ENCODE results near the gene LSM14A. TPM values are rescaled to one million over a fixed set of nuclear protein-coding genes. Genes with fewer than 3 reads are reported as not detected.

Gene LSM14A
- total RNA-seq, 1 experiment from 2014 or later: 199 TPM

DNA sequence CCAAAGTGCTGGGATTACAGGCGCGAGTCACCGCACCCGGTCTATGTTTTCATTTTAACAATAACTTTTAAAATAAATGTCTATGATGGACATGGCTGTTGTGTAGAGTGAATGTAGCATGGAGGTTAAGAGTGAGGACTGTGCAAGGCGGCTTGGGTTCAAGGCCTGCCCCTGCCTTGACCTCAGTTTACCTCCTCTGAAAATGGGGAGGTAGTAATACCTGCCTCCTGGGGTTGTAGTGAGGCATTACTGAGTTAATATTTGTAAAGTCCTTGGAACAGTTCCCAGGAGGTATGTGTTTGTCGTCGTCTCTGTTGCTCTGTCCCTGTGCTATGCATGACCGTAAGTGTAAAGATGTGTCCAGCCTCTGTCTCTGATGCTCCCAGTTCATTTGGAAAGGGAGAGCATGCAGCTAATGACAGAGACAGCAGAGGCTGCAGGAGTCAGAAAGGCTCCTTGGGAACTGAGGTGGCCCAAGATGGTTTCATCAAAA lies 91.5 kb downstream of the LSM14A start:
- H2BK12ac ChIP-seq (ENCODE audit: insufficient read length, low read depth, low read length): no peak overlapping the region
- no peak overlapping the region for H3K4me3 Mint-ChIP-seq

More for the DNA sequence above, 91.5 kb downstream of the LSM14A start:
- H3K27me3 ChIP-seq (ENCODE audit: insufficient read depth, low read length): no peaks in the 10 kb centered on the region
- H4K8ac ChIP-seq (replicated peaks; ENCODE audit: insufficient read length, low read depth, low read length): no peak overlapping the region
- Mint-ChIP-seq H3K9me3 (no peaks in the 10 kb centered on the region), H3K36me3 (ENCODE audit: insufficient read depth in 1 of 3, low read depth in 3 of 3) (peaks cover 0 to 3% (median 0%) of the 10 kb centered on the region in 3 experiments; a peak in 4 of 7 replicates), H3K27me3 (ENCODE audit: low read depth) (no peaks in the 10 kb centered on the region), H3K27ac (peak overlapping the region in 2 of 3 experiments; percentile 59 to 77; a peak in 4 of 7 replicates), H3K4me1 (peaks cover 34 to 42% of the 10 kb centered on the region in 2 experiments)
- H3K27ac ChIP-seq (ENCODE audit: insufficient read length, low read depth, low read length): no peak overlapping the region
- H3K79me1 ChIP-seq (ENCODE audit: insufficient read depth, low read depth, low read length, poor library complexity, severe bottlenecking): no peaks in the 10 kb centered on the region
- no CpG with 5 or more reads among the region's 8 CpGs for WGBS (ENCODE audit: extremely low coverage, insufficient read length, low lambda C conversion rate)
- no peak overlapping the region for H3K4me2 ChIP-seq (ENCODE audit: insufficient read depth, insufficient read length, low read length)
- H2BK20ac ChIP-seq (ENCODE audit: low read depth, low read length, poor library complexity, severe bottlenecking): no peak overlapping the region
- no peak for DNase-seq
- H3K4ac ChIP-seq (ENCODE audit: low read depth, low read length): no peak overlapping the region
- no peak overlapping the region for H2BK120ac ChIP-seq (ENCODE audit: low read depth, low read length, poor library complexity, severe bottlenecking)
- H3K79me2 ChIP-seq (ENCODE audit: insufficient read depth, low read length): peaks cover 1% of the 10 kb centered on the region; the same call in 1 of the 2 replicates
- TF ChIP-seq, protein P1, sequence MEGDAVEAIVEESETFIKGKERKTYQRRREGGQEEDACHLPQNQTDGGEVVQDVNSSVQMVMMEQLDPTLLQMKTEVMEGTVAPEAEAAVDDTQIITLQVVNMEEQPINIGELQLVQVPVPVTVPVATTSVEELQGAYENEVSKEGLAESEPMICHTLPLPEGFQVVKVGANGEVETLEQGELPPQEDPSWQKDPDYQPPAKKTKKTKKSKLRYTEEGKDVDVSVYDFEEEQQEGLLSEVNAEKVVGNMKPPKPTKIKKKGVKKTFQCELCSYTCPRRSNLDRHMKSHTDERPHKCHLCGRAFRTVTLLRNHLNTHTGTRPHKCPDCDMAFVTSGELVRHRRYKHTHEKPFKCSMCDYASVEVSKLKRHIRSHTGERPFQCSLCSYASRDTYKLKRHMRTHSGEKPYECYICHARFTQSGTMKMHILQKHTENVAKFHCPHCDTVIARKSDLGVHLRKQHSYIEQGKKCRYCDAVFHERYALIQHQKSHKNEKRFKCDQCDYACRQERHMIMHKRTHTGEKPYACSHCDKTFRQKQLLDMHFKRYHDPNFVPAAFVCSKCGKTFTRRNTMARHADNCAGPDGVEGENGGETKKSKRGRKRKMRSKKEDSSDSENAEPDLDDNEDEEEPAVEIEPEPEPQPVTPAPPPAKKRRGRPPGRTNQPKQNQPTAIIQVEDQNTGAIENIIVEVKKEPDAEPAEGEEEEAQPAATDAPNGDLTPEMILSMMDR (conservative IDR thresholded peaks at IDR 0.05): no peak
- H3K14ac ChIP-seq (ENCODE audit: insufficient read depth, low read length): no peak overlapping the region
- H4K91ac ChIP-seq (ENCODE audit: insufficient read length, low read depth, low read length): no peak overlapping the region
- no peak overlapping the region for H2AK5ac ChIP-seq (ENCODE audit: insufficient read length, low read length)
- H3K18ac ChIP-seq (ENCODE audit: insufficient read length, low read depth, low read length): no peak overlapping the region
- no peak overlapping the region for H2AFZ ChIP-seq (ENCODE audit: low read length)
- H3K56ac ChIP-seq (ENCODE audit: insufficient read length, low read depth, low read length): no peak overlapping the region
- H3K23ac ChIP-seq (ENCODE audit: insufficient read length, low read depth, low read length): no peak overlapping the region
- no peak overlapping the region for H4K5ac ChIP-seq (ENCODE audit: insufficient read length, low read depth, low read length)
- peaks cover 9% of the 10 kb centered on the region; the same call in 1 of the 2 replicates for H3K4me1 ChIP-seq (ENCODE audit: insufficient read depth, low read length)
- H3K9me3 ChIP-seq (ENCODE audit: control insufficient read depth, low read depth, low read length): no peaks in the 10 kb centered on the region
- H2BK15ac ChIP-seq (ENCODE audit: low read depth, low read length): no peak overlapping the region
- no peak overlapping the region for H3T11ph ChIP-seq (ENCODE audit: low read length)
- H3K9ac ChIP-seq (ENCODE audit: extremely low read depth, insufficient read length, low read length): no peak overlapping the region
- H3K23me2 ChIP-seq (ENCODE audit: insufficient read length, low read depth, low read length, poor library complexity, severe bottlenecking): no peaks in the 10 kb centered on the region
- H4K20me1 ChIP-seq (ENCODE audit: control insufficient read depth, insufficient read depth, insufficient read length): no peaks in the 10 kb centered on the region
- no peak overlapping the region for H2BK5ac ChIP-seq (ENCODE audit: insufficient read length, low read length)

Measured in H9 (cell line).